Central memory CD8-positive, alpha-beta T cell (primary cell): Measurements from ENCODE around the gene KAZN.
A peak's percentile ranks its signal among the peaks of the same experiment; 100 is the strongest.
"Not testable (repeated sequence)": the region's sequence is repeated elsewhere in the genome, so short reads cannot be mapped to it uniquely, and the experiment has no call there.

ENCODE experiments used
- ATAC-seq: fragments of 150-1000 bp; cut with Tn5 transposase; replicated peaks from 2 replicates; pipeline ENCODE4 v1.10.0; 2022; ENCODE audit warnings: mild to moderate bottlenecking, moderate FRiP score, moderate number of reproducible peaks; ENCODE audit not compliant: poor library complexity, severe bottlenecking; ENCODE audit errors: extremely low read depth
- DNase-seq, 2 donors: peaks; one replicate each; pipeline ENCODE4 v3.0.0; 2021; ENCODE audit warnings: low spot score in 2 of 2
- H3K27ac Mint-ChIP-seq: one replicate; pipeline ENCODE4 v1.8.0; 2022; ENCODE audit warnings: low read depth, mild to moderate bottlenecking, moderate library complexity, mixed read lengths
- H3K27me3 Mint-ChIP-seq: one replicate; pipeline ENCODE4 v1.8.0; 2022; ENCODE audit warnings: mixed read lengths
- H3K36me3 Mint-ChIP-seq: one replicate; pipeline ENCODE4 v1.8.0; 2022; ENCODE audit warnings: mild to moderate bottlenecking, moderate library complexity, mixed read lengths; ENCODE audit not compliant: insufficient read depth
- H3K4me1 Mint-ChIP-seq: one replicate; pipeline ENCODE4 v1.8.0; 2022; ENCODE audit warnings: mixed read lengths
- H3K4me3 Mint-ChIP-seq: one replicate; pipeline ENCODE4 v1.8.0; 2022; ENCODE audit warnings: mild to moderate bottlenecking, moderate library complexity, mixed read lengths
- H3K9me3 Mint-ChIP-seq: one replicate; pipeline ENCODE4 v1.8.0; 2022; ENCODE audit warnings: mixed read lengths

The KAZN gene

DNA sequence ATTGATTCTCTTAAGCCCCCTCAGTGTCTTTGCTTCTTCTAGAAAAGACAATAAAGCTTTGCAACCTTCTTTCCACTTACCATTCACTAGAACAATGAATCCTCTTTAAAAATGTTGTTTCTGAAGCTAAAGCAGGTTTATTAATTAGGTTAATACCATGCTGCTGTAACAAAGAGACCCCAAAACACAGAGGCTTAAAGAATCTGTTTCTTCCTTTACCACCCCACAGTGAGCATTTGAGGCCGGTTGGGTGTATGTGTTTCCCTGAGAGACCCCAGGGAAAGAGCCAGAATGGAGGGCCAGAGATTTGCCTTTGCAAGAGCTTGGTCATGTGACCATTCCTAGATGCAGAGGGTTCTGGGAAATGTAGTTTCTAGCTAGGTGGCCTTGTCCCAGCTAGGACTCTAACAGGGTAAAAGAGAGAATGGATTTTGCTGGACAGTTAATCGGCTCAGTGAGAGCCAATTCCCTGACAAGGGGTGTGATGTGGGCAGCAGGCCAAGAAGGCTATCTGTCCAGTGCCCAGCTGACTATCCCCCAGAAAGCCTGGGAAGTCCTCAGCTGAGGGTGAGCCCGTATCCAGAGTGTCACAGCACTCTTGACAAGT is 363.3 kb downstream of the KAZN start:
- Mint-ChIP-seq H3K4me1 (no peaks in the 10 kb centered on the region), H3K4me3 (no peak overlapping the region), H3K27me3 (peaks cover 12% of the 10 kb centered on the region)

DNA sequence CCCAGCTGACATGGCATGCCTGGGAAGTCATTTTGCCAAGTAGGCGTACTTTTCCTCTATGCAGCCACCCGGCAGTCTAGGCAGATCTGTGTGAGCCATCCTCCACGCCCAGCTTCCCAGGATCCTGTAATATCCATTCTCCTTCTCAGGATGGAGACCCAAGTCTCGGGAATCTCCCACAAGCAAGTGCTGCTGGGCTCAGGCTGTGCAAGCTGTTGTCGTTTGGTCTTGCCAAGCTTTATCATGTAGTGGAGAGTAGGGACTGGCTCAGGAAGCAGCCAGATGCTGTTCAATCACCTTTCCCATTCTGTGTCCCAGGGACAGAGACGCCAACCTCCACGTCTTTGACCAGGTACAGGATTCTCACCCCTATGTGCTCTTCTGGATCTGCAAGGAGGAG is 363.9 kb downstream of the KAZN start:
- DNase-seq (no peak), ATAC-seq (no peak)
- Mint-ChIP-seq H3K36me3 (no peaks in the 10 kb centered on the region), H3K27me3 (peaks cover 11% of the 10 kb centered on the region), H3K27ac (no peak overlapping the region), H3K4me1 (no peaks in the 10 kb centered on the region), H3K4me3 (no peak overlapping the region), H3K9me3 (no peaks in the 10 kb centered on the region)

More for the DNA sequence above, 363.3 kb downstream of the KAZN start:
- Mint-ChIP-seq H3K36me3 (no peaks in the 10 kb centered on the region), H3K9me3 (no peaks in the 10 kb centered on the region), H3K27ac (no peak overlapping the region)
- no peak for ATAC-seq
- no peak for DNase-seq

DNA sequence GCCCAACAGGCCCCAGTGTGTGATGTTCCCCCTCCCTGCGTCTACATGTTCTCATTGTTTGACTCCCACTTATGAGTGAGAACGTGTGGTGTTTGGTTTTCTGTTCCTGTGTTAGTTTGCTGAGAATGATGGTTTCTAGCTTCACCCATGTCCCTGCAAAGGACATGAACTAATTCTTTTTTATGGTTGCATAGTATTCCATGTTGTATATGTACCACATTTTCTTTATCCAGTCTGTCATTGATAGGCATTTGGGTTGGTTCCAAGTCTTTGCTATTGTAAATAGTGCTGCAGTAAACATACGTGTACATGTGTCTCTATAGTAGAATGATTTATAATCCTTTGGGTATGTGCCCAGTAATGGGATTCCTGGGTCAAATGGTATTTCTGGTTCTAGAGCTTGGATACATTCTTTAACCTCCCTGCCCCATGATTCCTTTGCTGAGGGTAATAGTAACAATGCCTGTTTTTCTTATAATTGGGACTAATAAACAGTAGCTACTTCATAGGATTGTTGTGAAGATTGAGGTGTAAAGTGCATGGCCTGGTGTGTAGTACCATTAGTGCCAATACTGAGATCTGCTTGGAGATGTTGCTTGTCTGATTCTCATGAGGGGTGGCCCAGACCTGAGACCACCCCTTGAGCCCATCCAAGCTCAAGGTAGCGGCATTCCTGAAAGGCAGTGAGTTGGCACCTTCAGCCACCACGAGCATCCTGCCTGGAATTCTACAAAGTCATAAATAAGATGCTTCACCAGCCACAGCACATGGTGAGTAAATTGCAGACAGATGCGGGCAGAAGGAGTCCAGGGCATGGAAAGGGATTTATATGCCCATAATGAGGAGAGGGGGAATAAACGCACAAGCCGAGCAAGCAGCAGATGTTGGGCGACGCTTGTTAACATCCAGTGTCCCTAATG is 365.6 kb downstream of the KAZN start:
- not testable (repeated sequence) for H3K9me3 Mint-ChIP-seq, H3K36me3 Mint-ChIP-seq, H3K27ac Mint-ChIP-seq, ATAC-seq, H3K27me3 Mint-ChIP-seq, H3K4me1 Mint-ChIP-seq, H3K4me3 Mint-ChIP-seq, DNase-seq

DNA sequence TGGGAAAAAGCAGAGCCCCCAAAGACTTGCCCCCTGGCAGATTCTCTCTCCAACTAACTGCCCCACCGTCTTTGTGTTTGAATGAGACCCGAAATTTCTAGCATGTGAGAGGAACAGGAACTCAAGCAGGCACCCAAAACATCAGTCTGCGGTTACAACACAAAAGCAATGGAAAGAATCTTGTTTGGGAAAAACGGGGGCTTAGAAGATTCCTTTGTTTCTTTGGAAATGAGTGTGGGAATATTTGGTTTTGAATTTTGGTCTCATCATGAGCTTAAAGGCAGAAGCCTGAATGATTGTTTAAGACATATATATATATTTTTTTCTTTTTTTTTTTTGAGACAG is 366.2 kb downstream of the KAZN start:
- H3K27me3 Mint-ChIP-seq, result peaks cover 9% of the 10 kb centered on the region
- no peak overlapping the region for H3K27ac Mint-ChIP-seq
- no peak overlapping the region for H3K4me3 Mint-ChIP-seq
- no peaks in the 10 kb centered on the region for H3K36me3 Mint-ChIP-seq
- ATAC-seq (no peak), DNase-seq (no peak)
- no peaks in the 10 kb centered on the region for H3K9me3 Mint-ChIP-seq
- peaks cover 9% of the 10 kb centered on the region for H3K4me1 Mint-ChIP-seq

DNA sequence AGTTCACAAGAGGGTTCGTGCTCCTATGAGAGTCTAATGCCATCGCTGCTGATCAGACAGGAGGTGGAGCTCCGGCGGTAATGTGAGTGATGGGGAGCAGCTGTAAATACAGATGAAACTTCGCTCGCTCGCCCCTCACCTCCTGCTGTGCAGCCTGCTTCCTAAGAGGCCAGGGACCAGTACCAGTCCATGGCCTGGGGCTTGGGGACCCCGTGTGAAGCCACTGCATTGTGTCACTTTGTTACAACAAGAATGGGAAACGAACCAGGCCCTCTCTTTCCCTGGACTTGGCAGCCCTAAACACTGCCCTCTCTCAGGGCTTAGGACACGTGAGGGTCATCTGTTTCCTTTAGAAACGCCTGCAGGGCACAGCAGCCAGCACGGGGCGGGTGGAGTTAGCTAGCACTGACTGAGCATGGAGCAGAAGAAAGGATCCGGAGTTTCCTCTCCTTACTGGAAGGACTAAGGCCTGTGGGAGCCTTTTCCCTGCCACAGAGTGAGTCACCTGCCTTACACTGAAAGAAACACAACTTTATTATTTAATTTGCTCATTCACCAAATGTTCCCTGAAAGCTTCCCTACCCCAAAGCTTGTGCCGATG is 369.9 kb downstream of the KAZN start:
- H3K36me3 Mint-ChIP-seq, result no peaks in the 10 kb centered on the region
- H3K9me3 Mint-ChIP-seq, result no peaks in the 10 kb centered on the region
- ATAC-seq (no peak), DNase-seq (no peak)
- no peak overlapping the region for H3K4me3 Mint-ChIP-seq
- peaks cover 24% of the 10 kb centered on the region for H3K27me3 Mint-ChIP-seq
- H3K4me1 Mint-ChIP-seq, result peaks cover 9% of the 10 kb centered on the region
- no peak overlapping the region for H3K27ac Mint-ChIP-seq

DNA sequence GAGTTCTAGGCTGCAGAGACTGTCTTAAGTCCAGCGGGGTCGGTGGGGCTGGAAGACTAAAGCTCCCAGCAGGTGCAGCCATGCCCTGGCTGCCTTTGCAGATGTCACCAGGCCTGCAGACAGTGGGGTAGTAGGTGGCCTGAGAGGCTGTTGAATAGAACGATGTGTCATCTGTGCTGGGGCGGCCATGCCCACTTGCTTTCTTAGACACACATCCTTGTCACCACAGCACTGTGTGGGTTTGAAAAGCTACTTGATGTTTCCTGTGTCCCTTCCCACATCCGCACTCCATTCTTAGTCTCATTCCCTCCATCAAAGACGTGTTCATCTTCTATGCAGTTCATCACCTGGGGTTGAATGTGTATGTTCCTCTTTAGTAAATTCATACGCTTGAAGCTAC is 370.5 kb downstream of the KAZN start:
- Mint-ChIP-seq H3K9me3 (no peaks in the 10 kb centered on the region), H3K4me1 (peaks cover 9% of the 10 kb centered on the region), H3K27ac (no peak overlapping the region), H3K27me3 (peaks cover 27% of the 10 kb centered on the region), H3K4me3 (no peak overlapping the region), H3K36me3 (no peaks in the 10 kb centered on the region)
- DNase-seq (peak in 1 of 2 donors; percentile 13), ATAC-seq (peak; percentile 89)

DNA sequence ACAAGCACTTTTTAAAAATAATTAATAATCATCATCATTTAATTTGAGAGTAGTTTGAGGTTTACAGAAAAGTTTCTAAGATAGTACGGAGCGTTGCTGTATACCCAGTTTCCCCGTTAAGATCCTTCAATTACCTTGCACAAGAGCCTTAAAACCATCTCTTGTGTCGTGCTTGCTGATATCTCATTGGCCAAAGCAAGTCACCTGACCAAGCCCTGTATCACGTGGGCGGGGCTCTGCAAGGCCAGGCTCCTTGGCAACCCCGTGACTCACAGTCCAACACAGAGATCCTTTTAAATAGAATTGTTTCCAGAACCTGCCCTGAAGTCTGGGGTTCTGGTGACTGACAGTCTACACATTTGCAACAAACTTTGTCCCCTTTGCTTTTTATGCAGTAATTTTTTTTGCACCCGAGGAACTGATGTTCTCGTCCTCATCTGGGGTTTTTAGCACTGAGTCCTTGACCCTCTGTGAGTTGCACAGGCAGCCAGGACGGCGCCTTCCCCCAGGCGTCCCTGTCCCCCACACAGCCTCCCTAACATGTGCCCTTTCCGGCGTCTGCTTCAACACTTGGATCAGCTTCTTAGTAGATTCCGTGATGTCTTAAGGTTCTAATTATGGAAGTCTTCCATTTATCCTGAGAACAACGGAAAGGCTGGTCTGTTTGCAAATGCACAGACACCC is 371.8 kb downstream of the KAZN start:
- peaks cover 9% of the 10 kb centered on the region for H3K4me1 Mint-ChIP-seq
- DNase-seq, result no peak

DNA sequence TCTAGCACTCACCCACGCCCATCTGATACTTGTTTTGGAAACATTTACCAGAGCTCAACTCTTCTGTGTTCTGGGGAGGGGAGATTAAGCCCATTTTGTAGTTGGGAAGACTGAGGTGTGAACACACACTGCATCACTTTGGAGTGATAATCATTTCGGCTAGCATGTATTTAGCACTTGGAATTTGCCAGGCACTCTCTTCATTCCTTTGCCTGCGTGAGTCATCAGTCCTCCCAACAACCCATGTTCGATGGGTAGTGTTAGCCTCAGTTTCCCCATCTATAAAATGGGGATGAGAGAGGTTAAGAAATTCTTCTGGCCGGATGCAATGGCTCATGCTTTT is 372.3 kb downstream of the KAZN start:
- no peak for ATAC-seq
- H3K27me3 Mint-ChIP-seq, result peaks cover 38% of the 10 kb centered on the region
- DNase-seq, result no peak
- H3K36me3 Mint-ChIP-seq, result no peaks in the 10 kb centered on the region
- H3K4me1 Mint-ChIP-seq, result peaks cover 9% of the 10 kb centered on the region
- H3K9me3 Mint-ChIP-seq, result no peaks in the 10 kb centered on the region
- no peak overlapping the region for H3K27ac Mint-ChIP-seq
- H3K4me3 Mint-ChIP-seq, result no peak overlapping the region

More for the DNA sequence above, 371.8 kb downstream of the KAZN start:
- Mint-ChIP-seq H3K4me3 (no peak overlapping the region), H3K27ac (no peak overlapping the region), H3K9me3 (no peaks in the 10 kb centered on the region), H3K36me3 (no peaks in the 10 kb centered on the region), H3K27me3 (peaks cover 38% of the 10 kb centered on the region)
- no peak for ATAC-seq

DNA sequence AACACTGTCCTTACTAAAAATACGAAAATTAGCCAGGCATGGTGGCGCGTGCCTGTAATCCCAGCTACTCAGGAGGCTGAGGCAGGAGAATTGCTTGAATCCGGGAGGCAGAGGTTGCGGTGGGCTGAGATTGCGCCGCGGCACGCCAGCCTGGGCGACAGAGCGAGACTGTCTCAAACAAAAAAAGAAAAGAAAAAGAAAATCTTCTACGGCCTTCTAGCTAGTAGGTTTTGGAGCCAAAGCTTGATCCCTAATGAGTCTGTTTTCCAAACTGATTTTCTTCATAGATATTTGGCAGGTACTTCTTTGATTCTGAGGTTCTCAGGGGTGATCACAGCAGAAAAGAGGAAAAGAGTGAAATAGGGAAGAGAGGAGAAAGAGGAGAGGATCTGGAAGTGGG is 372.7 kb downstream of the KAZN start:
- Mint-ChIP-seq H3K27me3 (peaks cover 38% of the 10 kb centered on the region), H3K9me3 (no peaks in the 10 kb centered on the region), H3K4me3 (no peak overlapping the region), H3K36me3 (no peaks in the 10 kb centered on the region), H3K27ac (no peak overlapping the region), H3K4me1 (peaks cover 9% of the 10 kb centered on the region)
- DNase-seq (no peak), ATAC-seq (no peak)

DNA sequence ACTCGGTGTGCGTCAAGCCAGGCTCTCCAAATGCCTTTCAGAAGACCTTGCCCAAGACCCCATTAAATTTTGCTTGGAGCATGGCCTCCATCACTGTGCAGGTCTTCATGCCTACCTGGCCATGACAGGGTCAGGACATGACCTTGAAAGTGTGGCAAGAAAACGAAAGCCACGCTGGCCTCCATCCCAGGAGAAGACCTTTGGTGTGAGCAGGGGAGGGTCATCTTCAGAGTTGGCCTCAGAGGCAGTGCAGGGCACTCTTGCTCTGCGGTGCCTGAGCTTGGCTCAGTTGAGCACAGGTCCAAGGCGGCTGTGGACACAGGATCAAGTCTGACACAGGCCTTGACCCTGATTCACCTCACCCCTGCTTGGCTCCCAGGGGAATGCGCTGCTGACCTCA is 373.6 kb downstream of the KAZN start:
- DNase-seq, result no peak
- H3K4me1 Mint-ChIP-seq, result peaks cover 9% of the 10 kb centered on the region
- H3K9me3 Mint-ChIP-seq, result no peaks in the 10 kb centered on the region
- H3K27ac Mint-ChIP-seq, result no peak overlapping the region
- no peak for ATAC-seq
- no peaks in the 10 kb centered on the region for H3K36me3 Mint-ChIP-seq
- peaks cover 36% of the 10 kb centered on the region for H3K27me3 Mint-ChIP-seq
- no peak overlapping the region for H3K4me3 Mint-ChIP-seq

DNA sequence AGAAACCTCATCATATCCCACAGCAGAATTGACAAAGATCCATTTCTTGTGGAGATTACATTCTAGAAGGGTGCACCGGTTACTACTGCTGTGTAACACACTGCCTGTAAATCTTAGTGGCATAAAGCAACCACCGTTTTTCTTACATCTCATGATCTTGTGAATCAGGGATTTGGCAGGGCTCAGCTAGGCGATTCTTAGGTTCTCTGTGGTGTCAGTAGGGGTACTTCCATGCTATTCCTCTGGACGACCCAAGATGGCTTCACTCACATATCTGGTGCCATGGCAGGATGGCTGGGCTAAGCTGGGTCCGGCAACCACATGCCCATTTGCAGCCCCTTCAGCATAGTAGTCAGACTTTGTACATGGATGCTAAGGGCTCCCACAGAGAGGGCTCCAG is 375.3 kb downstream of the KAZN start:
- ATAC-seq, result no peak
- H3K27me3 Mint-ChIP-seq, result peaks cover 40% of the 10 kb centered on the region
- H3K9me3 Mint-ChIP-seq, result no peaks in the 10 kb centered on the region
- no peak overlapping the region for H3K27ac Mint-ChIP-seq
- H3K4me1 Mint-ChIP-seq, result peaks cover 7% of the 10 kb centered on the region
- DNase-seq, result no peak
- peaks cover 3% of the 10 kb centered on the region for H3K36me3 Mint-ChIP-seq
- no peak overlapping the region for H3K4me3 Mint-ChIP-seq

DNA sequence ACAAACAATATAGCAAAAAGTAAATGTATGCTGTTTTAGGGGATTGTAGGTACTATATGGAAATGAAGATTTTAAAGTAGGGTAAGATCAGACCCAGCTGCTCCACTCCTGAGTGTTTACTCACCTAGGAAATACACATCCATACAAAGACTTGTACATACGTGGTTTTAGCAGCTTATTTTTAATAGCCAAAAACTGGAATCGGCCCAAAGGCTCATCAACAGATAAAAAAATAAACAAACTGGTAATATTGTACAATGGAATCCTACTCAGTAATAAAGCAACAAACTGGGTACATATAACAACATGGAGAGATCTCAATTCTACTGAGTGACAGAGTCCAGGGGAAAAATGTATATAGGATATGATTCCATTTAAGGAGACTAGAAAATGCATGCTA is 375.9 kb downstream of the KAZN start:
- Mint-ChIP-seq H3K27ac (no peak overlapping the region), H3K9me3 (no peaks in the 10 kb centered on the region), H3K4me3 (no peak overlapping the region), H3K36me3 (peaks cover 3% of the 10 kb centered on the region), H3K4me1 (peaks cover 1% of the 10 kb centered on the region), H3K27me3 (peaks cover 42% of the 10 kb centered on the region)
- ATAC-seq (no peak), DNase-seq (no peak)
